Activated T-cell treated with anti-CD3 and anti-CD28 coated beads, Interleukin-2, amount 50 U/mL, for 4 hours (primary cell): ENCODE results near the gene ZNF549. TPM values are rescaled to one million over a fixed set of nuclear protein-coding genes. Genes with fewer than 3 reads are reported as not detected.
A peak's percentile ranks its signal among the peaks of the same experiment; 100 is the strongest.
"Not testable (repeated sequence)": the region's sequence is repeated elsewhere in the genome, so short reads cannot be mapped to it uniquely, and the experiment has no call there.

Experiments
- ATAC-seq, 2 donors: fragments of 200-7000 bp; cut with Tn5 transposase; one replicate each; pipeline ENCODE4 v1.10.0; 2021
- DNase-seq: peaks from one replicate; pipeline ENCODE4 v3.0.0-alpha.2; 2020
- H3K27me3 Mint-ChIP-seq: one replicate; pipeline ENCODE4 v1.8.0; 2021; ENCODE audit warnings: low read depth, mixed read lengths
- H3K36me3 Mint-ChIP-seq: one replicate; pipeline ENCODE4 v1.8.0; 2022; ENCODE audit warnings: mixed read lengths; ENCODE audit not compliant: insufficient read depth
- H3K4me1 Mint-ChIP-seq: one replicate; pipeline ENCODE4 v1.8.0; 2021; ENCODE audit warnings: low read depth, mixed read lengths
- H3K4me3 Mint-ChIP-seq: one replicate; pipeline ENCODE4 v1.8.0; 2021; ENCODE audit warnings: mild to moderate bottlenecking, moderate library complexity, mixed read lengths
- H3K9me3 Mint-ChIP-seq: one replicate; pipeline ENCODE4 v1.8.0; 2021; ENCODE audit warnings: mixed read lengths
- total RNA-seq, 3 donors: library from RNA; stranded (reverse); gene quantifications; one replicate each; pipeline ENCODE4 v1.2.1, GENCODE V29; 2021

ZNF549 gene
- total RNA-seq = 1 to 10 TPM; 3.2 to 4.1 (median 3.8) TPM

GRCh38 chr19:57527136-57527881 lies at the start of gene ZNF549:
ZNF549 (plus strand) TSS chr19:57527356; CDS start chr19:57527574, 218 bp downstream.
- H3K27me3 Mint-ChIP-seq = no peaks in the 10 kb centered on the region
- DNase-seq (peak; percentile 78), ATAC-seq (peak; percentile 100)
- H3K36me3 Mint-ChIP-seq = peaks cover 32% of the 10 kb centered on the region
- H3K4me3 Mint-ChIP-seq = peak within 1 kb of the TSS; percentile 95
- H3K9me3 Mint-ChIP-seq = peaks cover 29% of the 10 kb centered on the region
- peaks cover 22% of the 10 kb centered on the region for H3K4me1 Mint-ChIP-seq

DNA sequence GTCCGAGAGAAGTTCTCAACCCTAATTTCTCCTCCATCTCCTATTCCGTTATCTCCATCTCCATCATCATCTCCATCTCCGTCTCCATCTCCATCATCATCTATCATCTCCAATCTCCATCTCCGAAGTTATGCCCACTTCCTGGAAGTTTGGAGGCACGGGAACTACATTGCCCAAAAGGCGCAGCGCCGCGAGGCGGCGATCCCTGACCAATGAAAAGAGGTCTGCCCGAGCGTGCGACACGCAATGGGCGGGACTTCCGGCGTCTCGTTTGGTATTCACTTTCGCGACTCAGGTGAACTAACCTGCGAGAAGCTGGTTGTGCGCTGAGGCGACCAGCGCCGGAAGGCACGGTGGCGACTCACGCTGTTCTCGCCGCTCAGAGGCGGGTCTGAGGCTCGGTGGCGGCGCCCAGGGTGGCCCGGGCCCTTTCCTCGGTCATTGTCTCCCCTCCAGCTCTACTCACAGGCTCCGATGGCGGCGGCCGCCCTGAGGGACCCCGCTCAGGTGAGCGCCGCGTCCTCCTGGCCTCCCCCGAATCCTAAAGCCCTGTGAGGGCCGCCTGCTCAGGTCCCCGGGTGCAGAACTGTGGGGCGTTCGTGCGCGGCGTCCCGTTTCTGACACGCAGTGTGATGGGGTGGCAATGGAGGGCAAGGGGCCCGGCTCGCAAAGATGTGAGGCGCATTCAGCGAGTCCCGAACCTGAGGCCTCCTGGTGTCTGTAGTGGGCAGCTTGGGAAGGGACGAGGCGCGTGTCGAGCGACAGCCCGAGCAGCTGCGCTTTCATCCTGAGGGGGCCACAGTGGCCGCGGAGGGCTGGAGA lies 39.5 kb upstream of the ZNF549 start, which contains the start of gene ZNF419:
Gene ZNF419 (plus strand): TSS at position 274 of the 822 bp plus-strand sequence. CDS start 201 bp downstream, at position 475.
- Mint-ChIP-seq H3K9me3 (peaks cover 29% of the 10 kb centered on the region), H3K4me3 (peak within 1 kb of the TSS; percentile 81), H3K4me1 (peaks cover 13% of the 10 kb centered on the region), H3K36me3 (peaks cover 38% of the 10 kb centered on the region)
- DNase-seq (peak; percentile 93), ATAC-seq (peak; percentile 99)
- H3K27me3 Mint-ChIP-seq = not testable (repeated sequence)

GRCh38 chr19:57488299-57488644 lies 38.9 kb upstream of the ZNF549 start:
- H3K4me3 Mint-ChIP-seq = peak overlapping the region; percentile 81
- peaks cover 44% of the 10 kb centered on the region for H3K36me3 Mint-ChIP-seq
- not testable (repeated sequence) for DNase-seq, H3K27me3 Mint-ChIP-seq
- H3K4me1 Mint-ChIP-seq = peaks cover 13% of the 10 kb centered on the region
- ATAC-seq = peak in 1 of 2 donors; percentile 5
- peaks cover 34% of the 10 kb centered on the region for H3K9me3 Mint-ChIP-seq

GRCh38 chr19:57499332-57499679 lies 27.9 kb upstream of the ZNF549 start:
- not testable (repeated sequence) for H3K27me3 Mint-ChIP-seq, DNase-seq, ATAC-seq
- peak overlapping the region; percentile 83 for H3K4me3 Mint-ChIP-seq
- peaks cover 41% of the 10 kb centered on the region for H3K36me3 Mint-ChIP-seq
- peaks cover 23% of the 10 kb centered on the region for H3K4me1 Mint-ChIP-seq
- peaks cover 42% of the 10 kb centered on the region for H3K9me3 Mint-ChIP-seq

GRCh38 chr19:57499680-57500395 lies 27.3 kb upstream of the ZNF549 start, which contains the start of gene ZNF773:
ZNF773 (plus strand) TSS chr19:57499938; CDS start chr19:57500081, 143 bp downstream.
- Mint-ChIP-seq H3K4me3 (peak within 1 kb of the TSS; percentile 83), H3K4me1 (peaks cover 23% of the 10 kb centered on the region), H3K9me3 (peaks cover 38% of the 10 kb centered on the region), H3K36me3 (peaks cover 41% of the 10 kb centered on the region)
- ATAC-seq (peak; percentile 99 to 100), DNase-seq (peak; percentile 95)
- H3K27me3 Mint-ChIP-seq = not testable (repeated sequence)

GRCh38 chr19:57500400-57500799 lies 26.8 kb upstream of the ZNF549 start:
- Mint-ChIP-seq H3K4me1 (peaks cover 23% of the 10 kb centered on the region), H3K9me3 (peaks cover 38% of the 10 kb centered on the region), H3K4me3 (peak overlapping the region; percentile 83), H3K36me3 (peaks cover 43% of the 10 kb centered on the region)
- not testable (repeated sequence) for H3K27me3 Mint-ChIP-seq, ATAC-seq, DNase-seq

- DNase-seq (no peak), ATAC-seq (no peak)
- Mint-ChIP-seq H3K36me3 (peaks cover 78% of the 10 kb centered on the region), H3K4me3 (no peak overlapping the region), H3K27me3 (no peaks in the 10 kb centered on the region), H3K4me1 (peaks cover 10% of the 10 kb centered on the region), H3K9me3 (peaks cover 51% of the 10 kb centered on the region)
Observed at GRCh38 chr19:57506163-57506562, 21.0 kb upstream of the ZNF549 start.

DNA sequence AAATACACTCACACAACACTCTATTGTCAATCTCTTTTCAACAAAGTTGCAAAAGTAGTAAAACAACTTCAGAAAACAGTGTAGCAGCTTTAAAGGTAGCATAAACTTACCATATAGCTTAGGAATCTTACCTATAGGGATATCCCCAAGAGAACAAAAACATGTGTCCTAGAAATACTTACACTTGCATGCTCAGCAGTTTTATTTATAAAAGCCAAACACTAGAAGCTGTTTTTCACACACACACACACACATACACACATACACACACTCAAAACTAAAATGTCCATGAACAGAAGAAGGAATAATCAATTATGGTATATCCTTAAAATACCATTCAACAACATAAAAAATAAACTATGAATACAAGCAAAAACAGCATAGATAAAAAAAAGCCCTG lies 15.7 kb upstream of the ZNF549 start:
- Mint-ChIP-seq H3K9me3 (peaks cover 62% of the 10 kb centered on the region), H3K4me1 (no peaks in the 10 kb centered on the region), H3K27me3 (no peaks in the 10 kb centered on the region), H3K4me3 (no peak overlapping the region), H3K36me3 (peaks cover 74% of the 10 kb centered on the region)
- DNase-seq (no peak), ATAC-seq (no peak)

DNA sequence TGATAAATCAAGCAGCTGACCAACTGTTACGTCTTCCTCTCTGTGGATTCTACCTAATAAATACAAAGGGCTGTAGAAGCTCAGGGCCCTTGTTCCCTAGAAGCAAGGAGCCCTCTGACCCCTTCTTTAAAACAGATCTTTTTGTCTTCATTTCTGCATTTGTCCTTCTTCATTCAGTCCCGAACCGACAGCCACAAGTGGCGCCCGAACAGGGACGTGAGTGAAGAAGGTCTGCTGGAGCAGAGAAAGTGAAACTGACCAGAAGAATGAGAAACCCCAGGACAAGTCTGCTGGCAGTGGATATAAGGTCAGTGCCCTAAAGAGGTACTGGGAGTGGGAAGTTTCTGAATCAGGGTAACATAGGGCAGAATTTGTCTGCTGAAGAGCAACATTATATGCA lies 14.3 kb upstream of the ZNF549 start:
- no peak for ATAC-seq
- no peaks in the 10 kb centered on the region for H3K27me3 Mint-ChIP-seq
- no peak overlapping the region for H3K4me3 Mint-ChIP-seq
- H3K4me1 Mint-ChIP-seq = no peaks in the 10 kb centered on the region
- no peak for DNase-seq
- peaks cover 74% of the 10 kb centered on the region for H3K36me3 Mint-ChIP-seq
- peaks cover 63% of the 10 kb centered on the region for H3K9me3 Mint-ChIP-seq

- DNase-seq (no peak), ATAC-seq (no peak)
- no peaks in the 10 kb centered on the region for H3K27me3 Mint-ChIP-seq
- H3K36me3 Mint-ChIP-seq = peaks cover 66% of the 10 kb centered on the region
- H3K4me3 Mint-ChIP-seq = no peak overlapping the region
- H3K4me1 Mint-ChIP-seq = no peaks in the 10 kb centered on the region
- H3K9me3 Mint-ChIP-seq = peaks cover 56% of the 10 kb centered on the region
Observed at GRCh38 chr19:57515255-57515654, 11.9 kb upstream of the ZNF549 start.

GRCh38 chr19:57518021-57518420 lies 9.1 kb upstream of the ZNF549 start:
- H3K27me3 Mint-ChIP-seq, ATAC-seq, DNase-seq, H3K4me3 Mint-ChIP-seq, H3K4me1 Mint-ChIP-seq: not testable (repeated sequence)
- H3K9me3 Mint-ChIP-seq = peaks cover 50% of the 10 kb centered on the region
- H3K36me3 Mint-ChIP-seq = peaks cover 55% of the 10 kb centered on the region

DNA sequence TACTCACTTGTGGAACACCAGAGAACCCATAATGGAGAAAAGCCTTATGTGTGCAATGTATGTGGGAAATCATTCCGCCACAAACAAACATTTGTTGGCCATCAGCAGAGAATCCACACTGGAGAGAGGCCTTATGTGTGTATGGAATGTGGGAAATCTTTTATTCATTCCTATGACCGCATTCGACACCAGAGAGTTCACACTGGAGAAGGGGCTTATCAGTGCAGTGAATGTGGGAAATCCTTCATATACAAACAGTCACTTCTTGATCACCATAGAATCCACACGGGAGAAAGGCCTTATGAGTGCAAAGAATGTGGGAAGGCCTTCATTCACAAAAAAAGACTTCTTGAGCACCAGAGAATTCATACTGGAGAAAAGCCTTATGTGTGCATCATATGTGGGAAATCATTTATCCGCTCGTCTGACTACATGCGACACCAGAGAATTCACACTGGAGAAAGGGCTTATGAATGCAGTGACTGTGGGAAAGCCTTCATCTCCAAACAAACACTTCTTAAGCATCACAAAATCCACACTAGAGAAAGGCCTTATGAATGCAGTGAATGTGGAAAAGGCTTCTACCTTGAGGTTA lies 10.9 kb downstream of the ZNF549 start:
- Mint-ChIP-seq H3K9me3 (peaks cover 69% of the 10 kb centered on the region), H3K4me1 (no peaks in the 10 kb centered on the region), H3K4me3 (no peak overlapping the region), H3K27me3 (no peaks in the 10 kb centered on the region), H3K36me3 (peaks cover 89% of the 10 kb centered on the region)
- no peak for DNase-seq
- no peak for ATAC-seq

DNA sequence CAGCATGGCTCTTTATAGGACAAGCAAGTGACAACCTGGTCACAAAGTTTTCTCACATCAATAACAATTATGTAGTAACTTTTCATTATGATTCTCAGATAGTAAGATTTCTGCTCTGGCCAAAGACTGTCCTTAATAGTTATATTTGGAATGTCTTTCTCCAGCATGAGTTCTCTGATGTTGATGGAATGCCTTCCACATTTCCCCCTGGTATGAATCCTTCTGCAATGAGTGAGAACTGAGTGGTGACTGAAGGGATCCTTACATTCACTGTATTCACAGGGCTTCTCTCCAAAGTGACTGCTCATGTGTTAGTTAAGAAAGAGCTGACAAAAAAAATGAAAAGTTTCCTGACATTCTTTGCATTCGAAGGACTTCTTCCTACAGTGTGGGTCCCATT lies 19.4 kb downstream of the ZNF549 start:
- Mint-ChIP-seq H3K4me1 (no peaks in the 10 kb centered on the region), H3K4me3 (no peak overlapping the region), H3K27me3 (no peaks in the 10 kb centered on the region), H3K36me3 (peaks cover 82% of the 10 kb centered on the region), H3K9me3 (peaks cover 79% of the 10 kb centered on the region)
- ATAC-seq (no peak), DNase-seq (no peak)

DNA sequence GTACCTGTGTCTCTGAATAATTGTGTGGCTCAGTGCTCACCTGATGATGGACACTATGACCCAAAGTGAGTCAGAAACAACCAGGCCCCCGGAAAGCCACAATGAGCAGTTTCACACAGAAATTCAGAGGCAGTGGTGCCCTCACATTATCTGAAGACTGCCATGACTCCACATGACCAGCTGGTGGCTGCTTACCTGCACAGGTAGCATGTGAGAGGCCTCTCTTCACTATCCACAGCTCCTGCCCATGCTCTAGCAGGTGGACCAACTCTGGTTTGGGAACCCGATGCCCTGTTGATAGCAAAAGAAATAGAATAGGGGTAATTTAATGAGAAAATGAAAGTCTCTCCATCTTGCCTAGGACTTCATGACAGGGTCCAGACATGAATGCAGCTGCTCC lies 25.3 kb downstream of the ZNF549 start:
- Mint-ChIP-seq H3K9me3 (peaks cover 50% of the 10 kb centered on the region), H3K36me3 (peaks cover 92% of the 10 kb centered on the region)
- ATAC-seq = no peak

More for the DNA sequence above, 25.3 kb downstream of the ZNF549 start:
- DNase-seq = no peak
- Mint-ChIP-seq H3K4me3 (no peak overlapping the region), H3K27me3 (no peaks in the 10 kb centered on the region), H3K4me1 (peaks cover 5% of the 10 kb centered on the region)
